ENCODE results near the gene EYA3.

EYA3 gene

DNA sequence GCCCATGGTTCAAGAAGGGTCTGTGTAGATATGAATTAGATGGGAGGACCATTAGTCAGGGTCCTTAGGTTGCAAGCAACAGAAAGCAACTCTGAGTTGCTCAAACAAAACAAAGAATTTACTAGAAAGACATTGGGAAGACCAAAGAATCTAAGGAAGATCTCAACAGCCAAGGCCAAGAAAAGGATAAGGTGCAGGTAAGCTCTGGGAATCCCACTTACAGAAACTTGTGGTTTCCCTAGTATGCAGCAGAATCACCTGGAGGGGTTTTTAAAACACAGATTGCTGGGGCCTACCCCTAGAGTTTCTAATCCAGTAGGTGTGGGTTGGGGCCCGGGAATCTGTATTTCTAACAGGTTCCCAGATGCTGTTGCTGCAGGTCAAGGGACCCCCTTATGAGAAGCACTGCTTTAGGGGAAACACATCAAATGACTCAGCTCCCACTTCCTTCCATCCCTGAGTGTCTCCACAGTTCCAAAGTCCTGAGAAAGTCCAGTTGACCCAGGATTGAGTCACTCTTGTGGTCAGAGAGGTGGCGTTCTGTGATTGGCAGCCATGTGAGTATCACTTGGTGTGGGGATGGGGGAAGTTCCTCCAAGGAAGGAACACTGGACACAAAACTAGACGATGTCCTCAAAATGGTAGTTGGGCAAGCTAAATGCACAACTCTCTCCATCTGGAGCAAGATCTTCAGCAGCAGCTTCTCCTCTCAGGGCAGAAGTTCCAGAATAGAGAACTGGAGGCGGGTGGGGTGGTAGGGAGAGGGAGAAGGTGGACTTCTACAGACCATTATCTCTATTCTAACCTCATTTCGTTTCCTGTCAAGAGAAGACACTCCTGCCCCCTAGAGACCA, 24.2 kb upstream of the EYA3 start:
- no peak for FAIRE-seq

DNA sequence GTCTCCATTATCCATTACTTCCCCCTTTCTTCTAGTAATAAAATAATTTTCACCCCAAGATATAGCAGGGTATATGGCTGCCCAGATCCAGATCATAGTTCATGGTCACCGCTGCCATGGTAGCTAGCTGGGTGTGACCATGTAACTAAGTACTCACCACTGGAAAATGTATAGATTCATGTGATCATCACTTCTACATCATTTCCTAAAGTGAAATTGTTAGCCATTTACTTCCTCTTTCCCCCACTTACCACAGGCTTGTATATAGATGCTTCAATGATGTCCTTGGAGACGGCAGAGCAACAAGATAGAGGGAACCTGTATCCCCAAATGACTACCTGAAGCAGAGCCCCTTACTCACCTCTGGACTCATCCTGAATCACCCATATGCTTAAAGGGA, 22.7 kb upstream of the EYA3 start:
- FAIRE-seq: no peak

DNA sequence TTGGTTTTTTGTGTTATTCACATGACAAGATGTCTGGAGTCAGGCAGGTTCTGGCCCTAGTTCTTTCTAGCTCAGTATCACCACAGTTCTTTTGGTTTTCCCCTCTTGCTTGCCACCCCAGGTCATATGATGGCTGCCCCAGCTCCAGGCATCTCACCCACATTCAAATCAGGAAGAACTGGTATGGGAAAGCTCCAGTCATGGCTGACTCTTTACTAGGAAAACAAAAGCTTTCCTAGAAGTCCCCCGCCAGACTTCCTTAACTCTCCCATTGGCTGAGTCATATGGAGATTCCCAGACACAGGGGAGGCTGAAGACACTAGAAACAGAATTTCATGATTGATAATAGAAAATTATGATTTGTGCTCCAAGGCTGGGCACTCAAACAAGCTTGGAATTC, 22.1 kb upstream of the EYA3 start:
- no peak for FAIRE-seq

DNA sequence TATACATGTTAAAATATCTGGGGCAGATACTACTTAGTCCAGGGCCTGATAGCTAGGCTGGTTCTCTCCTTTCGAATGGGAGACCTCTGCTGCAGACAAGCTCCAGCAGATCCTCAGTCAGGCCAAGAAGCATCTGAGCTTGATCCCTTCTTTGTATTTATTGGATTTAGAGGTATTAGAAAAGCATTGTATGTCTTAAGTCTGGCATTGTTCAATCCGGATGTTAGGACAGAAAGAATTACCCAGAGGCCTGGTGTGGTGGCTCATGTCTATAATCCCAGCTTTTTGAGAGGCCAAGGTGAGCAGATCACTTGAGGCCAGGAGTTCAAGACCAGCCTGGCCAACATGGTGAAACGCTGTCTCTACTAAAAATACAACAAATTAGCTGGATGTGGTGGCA, 21.2 kb upstream of the EYA3 start:
- FAIRE-seq: no peak

DNA sequence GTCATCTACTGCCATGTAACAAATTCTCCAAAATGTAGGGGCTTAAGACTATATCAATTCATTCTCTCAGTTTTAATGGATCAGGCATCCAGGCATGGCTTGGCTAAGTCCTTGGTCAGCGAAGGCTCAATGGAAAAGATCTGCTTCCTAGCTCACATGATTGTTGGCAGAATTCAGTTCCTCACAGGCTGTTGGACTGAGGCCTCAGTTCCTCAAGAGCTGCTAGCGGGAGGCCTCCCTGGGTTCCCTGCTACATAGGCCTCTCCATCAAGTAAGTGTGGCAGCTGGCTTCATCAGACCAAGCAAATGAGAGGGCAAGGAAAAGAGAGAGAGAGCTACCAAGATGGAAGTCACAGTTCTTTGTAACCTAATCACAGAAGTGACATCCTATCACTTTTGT, 19.6 kb upstream of the EYA3 start:
- no peak for FAIRE-seq

DNA sequence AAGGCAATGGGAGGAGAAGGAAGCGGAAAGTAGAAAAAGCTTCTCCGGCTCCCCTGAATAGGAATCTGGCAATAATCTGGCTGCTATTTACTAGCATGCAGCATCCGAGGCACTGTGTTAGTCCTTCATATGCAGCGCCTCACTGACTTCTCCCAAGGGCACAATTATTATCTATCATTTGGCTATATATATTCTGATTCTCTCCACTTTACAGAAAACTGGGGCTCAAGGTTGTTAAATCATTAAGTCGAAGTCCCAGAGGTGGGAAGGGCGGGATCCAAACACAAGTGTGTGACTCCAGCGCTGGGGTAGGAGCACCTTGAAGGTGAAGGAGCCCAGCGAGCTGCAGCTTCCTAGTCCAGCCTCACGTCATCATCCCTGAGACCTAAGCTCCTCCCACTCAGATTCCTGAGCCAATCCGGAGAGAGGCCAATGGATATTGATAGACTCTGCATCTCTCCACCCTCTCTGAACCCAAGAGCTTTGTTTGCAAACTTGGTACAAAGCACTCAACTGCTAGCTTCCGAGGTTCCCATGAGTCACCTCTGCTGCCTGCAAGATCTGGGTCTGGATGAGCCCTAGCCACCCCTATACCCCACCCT, 16.6 kb upstream of the EYA3 start:
- no peak for FAIRE-seq

DNA sequence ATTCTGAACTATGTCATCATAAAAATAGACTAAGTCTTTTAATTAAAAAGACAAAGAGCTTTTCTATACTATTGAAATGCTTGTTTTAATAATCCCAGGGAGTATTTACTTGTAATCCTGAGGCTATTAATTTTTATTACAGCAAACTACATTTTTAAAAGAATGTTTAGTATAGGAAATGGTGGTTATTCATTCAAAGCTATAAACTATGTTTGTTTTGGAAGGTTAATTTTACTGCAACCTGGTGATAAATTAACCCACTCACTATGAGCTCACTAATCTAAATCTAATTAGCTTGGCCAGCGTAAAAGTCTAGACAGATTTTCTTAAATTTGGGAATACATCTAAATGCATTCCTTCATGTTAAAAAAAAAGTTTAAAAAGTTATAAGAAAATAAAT, 13.8 kb upstream of the EYA3 start:
- no peak for FAIRE-seq

DNA sequence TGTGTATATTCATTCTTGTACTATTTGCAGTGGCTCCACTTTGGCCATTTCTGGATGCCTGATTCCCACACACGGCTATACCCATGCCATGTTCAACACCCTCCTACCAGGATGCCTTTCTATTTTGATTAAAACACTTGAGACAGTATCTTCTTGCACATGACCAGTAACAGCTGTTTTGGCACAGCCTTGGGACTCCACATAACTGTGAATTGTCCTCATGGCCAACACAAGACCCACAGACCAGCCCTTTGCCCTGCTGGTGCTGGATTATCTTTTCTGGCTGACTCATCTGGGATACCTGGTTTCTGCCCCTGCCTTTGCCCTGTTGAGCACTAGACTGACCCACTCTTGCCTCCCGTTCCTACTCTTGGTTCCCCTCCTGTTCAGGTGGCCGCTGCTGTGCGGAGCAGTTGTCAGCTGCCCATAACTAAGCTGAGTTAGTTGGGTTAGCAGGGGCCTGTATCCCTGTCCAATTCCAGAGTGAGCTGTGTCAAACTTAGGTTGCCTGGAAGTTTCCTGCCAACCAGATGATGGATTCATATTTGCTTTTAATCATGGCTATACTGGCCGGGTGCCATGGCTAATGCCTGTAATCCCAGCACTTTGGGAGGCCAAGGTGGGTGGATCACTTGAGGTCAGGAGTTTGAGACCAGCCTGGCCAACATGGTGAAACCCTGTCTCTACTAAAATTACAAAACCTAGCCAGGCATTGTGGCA, 10.8 kb upstream of the EYA3 start:
- FAIRE-seq: no peak

DNA sequence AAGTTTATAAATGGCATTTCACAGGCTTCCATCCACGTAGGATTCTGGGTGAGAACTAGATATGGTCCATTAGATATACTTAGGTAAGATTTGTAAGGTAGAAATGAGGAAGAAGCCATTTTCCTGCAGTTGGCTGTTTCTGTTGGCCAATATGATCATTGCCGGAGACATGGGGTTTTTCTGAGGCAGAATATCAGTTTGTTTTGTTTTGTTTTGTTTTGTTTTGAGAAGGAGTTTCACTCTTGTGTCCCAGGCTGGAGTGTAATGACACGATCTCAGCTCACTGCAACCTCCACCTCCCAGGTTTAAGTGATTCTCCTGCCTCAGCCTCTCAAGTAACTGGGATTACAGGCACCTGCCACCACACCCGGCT, 8.7 kb upstream of the EYA3 start:
- no peak for FAIRE-seq

DNA sequence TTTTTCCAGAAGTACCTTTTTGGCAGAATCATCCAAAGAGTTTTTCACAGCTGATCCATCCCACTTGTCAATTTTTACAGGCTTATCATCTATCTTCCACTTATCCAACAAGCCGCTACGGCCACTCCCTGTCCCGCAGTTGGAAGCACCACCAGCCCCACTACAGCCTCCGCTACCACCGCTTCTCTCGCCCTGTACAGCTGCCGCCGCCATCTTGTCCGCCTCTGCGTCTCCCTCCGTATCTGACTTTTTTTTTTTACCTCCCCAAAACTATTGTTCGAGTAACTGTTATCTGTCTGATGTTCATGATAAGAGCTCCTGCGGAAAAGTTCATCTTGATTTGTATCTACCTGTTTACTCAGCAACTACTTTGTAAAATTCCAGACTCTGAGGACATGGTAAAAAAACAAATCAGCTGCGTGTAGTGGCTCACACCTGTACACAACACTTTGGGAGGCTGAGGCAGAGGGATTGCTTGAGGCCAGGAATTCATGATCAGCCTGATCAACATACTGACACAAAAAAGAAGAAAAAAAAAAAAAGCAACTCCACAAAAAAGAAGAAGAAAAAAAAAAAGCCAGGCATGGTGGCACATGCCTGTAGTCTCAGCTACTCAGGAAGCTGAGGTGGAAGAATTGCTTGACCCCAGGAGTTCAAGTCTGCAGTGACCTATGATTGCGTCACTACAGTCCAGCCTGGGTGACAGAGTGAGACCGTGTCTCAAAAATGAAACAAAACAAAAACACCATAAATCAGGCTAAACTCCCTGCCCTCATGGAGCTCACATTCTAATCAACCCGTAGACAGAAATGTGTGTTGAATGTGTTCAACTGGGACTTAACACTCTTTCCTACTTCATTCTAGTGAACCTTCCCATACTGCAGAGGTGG, 8.0 kb upstream of the EYA3 start:
- FAIRE-seq: no peak

DNA sequence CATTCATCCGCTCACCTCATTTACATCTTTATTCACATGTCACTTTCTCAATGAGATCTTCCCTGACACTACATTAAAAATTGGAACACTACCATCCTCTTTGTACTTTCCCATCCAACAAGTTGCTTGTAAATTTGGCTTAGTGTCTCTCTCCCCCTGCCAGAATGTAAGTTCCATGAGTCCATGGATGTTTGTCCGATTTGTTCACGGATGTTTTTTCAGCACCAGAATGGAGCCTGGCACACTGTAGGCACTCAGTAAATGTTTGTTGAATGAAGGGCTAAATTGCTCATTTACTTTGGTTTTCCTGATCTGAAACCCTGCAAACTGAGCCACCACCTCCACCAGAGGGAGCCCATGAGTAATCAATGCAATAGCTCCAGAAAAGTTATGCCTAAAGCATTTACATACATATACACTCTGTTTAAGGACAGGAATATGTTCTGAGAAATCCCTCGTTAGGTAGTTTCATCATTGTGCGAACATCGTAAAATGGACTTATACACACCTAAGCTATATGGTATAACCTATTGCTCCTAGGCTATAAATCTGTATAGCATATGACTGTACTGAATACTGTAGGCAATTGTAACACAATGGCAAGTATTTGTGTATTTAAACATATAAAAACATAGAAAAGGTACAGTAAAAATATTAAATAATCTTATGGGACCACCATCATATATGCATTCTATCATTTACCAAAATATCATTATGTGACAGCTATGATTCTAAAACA, 2.8 kb upstream of the EYA3 start:
- peak; percentile 32 for FAIRE-seq

DNA sequence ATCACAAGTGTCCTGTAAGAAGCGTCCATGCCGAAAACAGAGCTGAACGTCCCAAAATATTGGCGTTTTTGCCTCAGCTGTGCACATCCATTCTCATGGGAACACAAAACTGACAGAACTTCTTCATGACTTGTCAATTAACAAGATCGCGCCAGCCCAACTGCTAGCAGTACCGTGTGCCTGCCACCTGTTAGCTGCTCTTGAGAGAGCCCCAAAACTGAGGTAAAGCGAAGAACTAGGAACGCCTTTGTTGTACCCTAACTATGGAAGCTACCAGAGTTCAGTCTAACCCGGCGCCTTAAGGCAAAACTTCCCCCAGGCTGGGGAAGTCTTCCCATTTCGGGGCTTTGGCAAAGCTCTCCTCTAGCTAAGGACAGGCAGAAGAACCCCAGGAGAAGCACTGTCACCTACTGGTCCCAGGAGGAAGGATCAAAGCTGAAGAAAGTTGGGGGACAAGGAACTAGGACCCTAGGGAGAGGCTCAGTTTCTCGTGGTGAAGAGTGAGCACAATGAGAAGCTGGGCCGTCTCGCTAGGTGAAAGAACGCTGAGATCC, 719 bp downstream of the EYA3 start:
- FAIRE-seq: no peak

DNA sequence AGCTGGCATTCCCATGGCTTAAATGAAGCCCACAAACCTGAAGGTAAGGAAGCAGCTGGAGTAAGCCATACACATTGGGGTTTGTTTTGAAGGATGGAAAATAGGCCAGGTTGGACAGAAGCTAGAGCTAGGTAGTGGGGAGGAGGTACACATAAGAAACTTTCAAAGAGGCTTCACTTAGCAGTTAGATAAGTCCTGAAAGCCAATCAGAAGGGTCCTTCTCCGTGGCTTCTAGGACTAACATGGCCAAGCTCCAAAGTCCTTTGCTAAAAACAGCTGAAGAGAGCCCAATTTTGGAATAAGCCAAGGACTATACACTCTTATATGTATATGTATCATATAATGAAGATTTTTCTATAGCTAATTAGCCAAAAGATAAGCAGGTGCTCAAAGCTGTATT, 1.8 kb downstream of the EYA3 start:
- no peak for FAIRE-seq

DNA sequence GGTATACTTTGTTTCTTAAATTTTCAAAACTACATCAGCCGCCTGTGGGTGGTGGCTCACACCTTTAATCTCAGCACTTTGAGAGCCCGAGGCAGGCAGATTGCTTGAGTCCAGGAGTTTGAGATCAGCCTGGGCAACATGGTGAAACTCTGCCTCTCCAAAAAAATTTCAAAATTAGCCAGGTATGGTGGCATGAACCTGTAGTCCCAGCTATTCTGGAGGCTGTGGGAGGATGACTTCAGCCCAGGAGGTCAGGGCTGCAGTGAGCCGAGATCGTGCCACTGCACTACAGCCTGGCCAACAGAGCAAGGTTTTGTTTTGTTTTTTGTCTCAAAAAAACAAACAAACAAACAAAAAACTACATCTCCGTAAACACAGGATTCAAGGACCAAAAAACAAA, 3.3 kb downstream of the EYA3 start:
- no peak for FAIRE-seq

DNA sequence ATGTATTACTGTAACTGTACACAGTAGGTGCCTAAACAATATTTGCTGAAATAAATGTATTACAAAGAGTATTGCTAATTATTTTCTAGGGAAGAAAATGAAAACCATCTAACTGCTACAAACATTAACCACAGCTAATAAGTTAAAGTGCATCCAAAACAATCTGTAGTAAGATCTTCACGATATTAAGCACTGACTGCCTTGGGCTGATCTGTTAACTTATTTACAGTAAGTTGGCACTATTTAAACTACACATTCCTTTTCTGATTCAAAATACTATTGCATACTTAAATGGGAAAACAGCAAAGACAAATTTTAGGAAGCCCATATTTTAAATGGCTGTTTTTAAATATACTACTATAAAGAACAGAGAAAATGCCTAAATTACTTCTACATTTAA, 4.5 kb downstream of the EYA3 start:
- no peak for FAIRE-seq

DNA sequence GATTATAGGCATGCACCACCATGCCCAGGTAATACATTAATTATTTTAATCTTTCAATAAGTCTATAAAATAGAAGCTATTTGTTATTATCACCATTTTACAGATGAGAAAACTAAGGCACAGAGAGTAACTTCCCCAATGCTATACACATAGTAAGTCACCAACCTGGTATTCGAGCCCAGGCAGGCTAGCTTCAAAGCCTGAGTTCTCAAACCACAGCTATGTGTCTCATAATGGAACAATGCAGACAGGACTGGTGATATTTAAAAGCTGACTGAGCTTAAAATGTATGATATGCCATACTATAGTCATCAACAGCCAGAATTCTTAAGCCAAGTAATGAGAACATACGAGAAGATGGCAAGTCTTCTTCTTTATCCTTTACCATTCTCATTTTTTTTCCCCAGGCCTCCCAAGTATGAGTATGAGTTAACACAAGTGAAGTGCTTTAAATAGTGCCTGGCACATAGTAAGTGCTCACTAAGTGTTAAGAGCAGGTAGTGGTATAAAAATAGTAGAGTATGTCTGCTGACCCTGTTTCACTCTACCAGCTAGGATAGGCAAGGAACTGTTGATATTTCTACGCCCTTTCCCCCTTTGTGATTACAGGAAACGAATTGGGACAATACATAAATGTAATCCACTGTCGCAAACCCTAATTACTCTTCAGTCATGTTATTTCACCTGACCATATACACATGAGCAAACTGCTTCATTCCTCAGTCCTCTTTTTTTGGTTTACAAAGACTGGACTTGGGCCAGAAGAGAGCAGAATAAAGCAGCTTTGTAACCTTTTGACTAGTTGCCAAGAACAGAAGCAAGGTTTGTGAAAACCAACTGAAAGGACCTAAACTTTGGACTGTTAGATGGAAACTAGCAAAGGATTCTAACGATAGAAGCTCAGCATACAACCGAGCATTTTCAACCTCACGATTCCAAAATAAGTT, 9.5 kb downstream of the EYA3 start:
- no peak for FAIRE-seq

DNA sequence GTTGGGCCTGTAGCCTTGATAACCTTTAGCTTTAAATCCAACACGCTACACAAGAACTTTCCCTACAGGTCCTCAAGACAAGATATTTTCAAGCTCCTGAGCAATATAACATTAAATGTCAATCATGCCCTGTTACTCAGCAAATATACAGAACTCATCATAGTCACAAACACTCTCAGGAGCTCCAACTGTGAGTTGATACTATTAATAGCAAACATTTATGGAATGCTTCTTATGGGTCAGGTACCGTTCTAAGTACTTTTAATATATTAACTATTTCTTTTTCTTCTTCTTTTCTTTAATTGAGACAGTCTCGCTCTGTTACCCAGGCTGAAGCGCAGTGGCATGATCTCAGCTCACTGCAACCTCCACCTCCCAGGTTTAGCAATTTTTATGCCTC, 10.1 kb downstream of the EYA3 start:
- no peak for FAIRE-seq

DNA sequence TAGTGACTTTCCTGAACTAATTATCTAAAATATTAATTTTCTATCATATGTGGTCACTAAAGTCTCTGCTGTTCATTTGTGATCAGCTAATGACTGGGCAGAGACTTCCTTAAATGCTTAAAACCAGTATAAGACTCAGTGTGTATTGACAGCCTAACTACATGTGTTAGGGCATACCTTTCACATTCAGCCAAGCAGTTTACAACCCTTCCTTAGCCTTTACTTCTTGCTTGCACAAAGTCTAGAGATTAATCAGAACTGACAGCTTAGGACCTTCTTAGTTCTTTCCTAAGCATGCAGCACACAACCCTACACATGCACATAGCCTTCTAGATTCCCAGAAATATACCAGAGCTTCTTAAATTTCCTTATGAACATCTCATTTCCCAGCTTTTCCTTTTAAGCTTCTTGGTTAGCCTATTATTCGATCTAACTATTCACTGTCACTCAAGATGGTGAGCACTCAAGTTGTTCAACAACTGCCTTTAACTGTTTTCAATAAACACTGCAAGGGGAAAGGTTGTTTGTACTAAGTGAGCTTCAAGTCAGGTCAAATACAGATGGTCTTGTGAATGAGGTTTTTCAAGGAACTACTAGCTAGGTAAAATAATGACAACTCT, 13.4 kb downstream of the EYA3 start:
- FAIRE-seq: no peak

DNA sequence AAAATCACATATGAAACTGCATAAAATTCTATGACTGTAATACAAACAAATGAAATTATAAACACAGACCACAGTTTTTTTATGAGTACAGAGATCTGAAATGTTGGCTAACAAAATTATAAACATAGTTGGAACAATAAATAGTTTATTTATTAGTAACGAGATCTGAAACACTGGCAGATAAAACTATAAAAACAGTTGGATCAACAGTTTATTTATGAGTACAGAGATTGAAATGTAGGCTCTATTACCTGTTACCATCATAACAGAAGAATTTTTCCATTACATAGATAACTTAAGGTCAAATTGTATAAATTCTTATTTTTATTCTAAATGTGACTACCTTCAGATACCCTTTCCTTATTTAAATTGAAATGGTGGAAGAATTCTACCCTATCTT, 14.5 kb downstream of the EYA3 start:
- no peak for FAIRE-seq

DNA sequence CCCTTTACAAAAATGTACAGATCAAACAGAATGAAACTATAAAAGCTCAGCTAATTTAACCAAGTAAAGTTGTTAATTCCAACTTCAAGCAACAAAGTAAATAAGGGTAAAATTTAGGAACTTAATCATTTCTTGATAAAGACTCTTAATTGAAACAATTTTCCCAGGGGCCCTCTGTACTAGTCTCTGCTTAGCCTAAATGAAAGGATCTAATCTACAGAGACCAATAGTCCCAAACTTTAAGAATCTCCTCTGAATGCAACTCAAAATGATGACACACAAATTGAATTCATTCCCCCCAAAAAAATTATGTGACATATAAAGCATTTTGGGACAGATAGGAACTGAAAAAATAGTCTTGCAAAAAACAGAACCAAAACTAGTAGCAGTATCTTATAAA, 16.6 kb downstream of the EYA3 start:
- no peak for FAIRE-seq
